GM12878 (cell line): ENCODE measurements around the gene TNFRSF9.
"Not testable (repeated sequence)": the region's sequence is repeated elsewhere in the genome, so short reads cannot be mapped to it uniquely, and the experiment has no call there.

ENCODE experiments used
- ATF2 ChIP-seq: IDR thresholded peaks from 2 replicates; pipeline ENCODE4 v1.6.1; 2012; ENCODE audit warnings: low read length, inconsistent platforms
- CREM ChIP-seq: IDR thresholded peaks from 2 replicates; pipeline ENCODE4 v1.6.1; 2014; ENCODE audit warnings: antibody characterized with exemption, low read depth
- CTCF ChIP-seq, 3 experiments: IDR thresholded peaks in 2 of 3; conservative IDR thresholded peaks in 1 of 3; 2 replicates each; pipeline ENCODE4 v1.5.1; 2011; ENCODE audit warnings: low read depth in 3 of 3, low read length in 3 of 3, mild to moderate bottlenecking in 3 of 3, control low read depth in 2 of 3, moderate library complexity in 2 of 3, inconsistent platforms in 1 of 3, mixed read lengths in 1 of 3; ENCODE audit not compliant: control insufficient read depth in 2 of 3, insufficient read depth in 1 of 3; ENCODE audit errors: extremely low read depth in 1 of 3
- SRF ChIP-seq, 2 experiments: IDR thresholded peaks; 2 replicates each; pipeline ENCODE4 v1.6.1; 2011; ENCODE audit warnings: low read depth in 2 of 2, low read length in 2 of 2, mild to moderate bottlenecking in 1 of 2, moderate library complexity in 1 of 2
- TAF1 ChIP-seq: IDR thresholded peaks from 2 replicates; pipeline ENCODE4 v1.6.1; 2011; ENCODE audit warnings: mild to moderate bottlenecking, low read depth, low read length, borderline replicate concordance

DNA sequence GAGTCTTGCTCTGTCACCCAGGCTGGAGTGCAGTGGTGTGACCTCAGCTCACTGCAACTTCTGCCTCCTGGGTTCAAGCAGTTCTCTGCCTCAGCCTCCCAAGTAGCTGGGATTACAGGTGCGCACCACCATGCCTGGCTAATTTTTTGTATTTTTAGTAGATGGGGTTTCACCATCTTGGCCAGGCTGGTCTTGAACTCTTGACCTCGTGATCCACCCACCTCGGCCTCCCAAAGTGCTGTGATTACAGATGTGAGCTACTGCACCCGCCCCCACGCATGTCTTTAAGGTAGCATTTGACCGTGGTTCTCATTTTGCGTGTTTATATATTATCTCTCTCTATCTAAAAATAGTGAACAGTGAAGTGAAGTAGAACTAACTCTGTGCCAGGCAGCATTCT is 23.2 kb upstream of the TNFRSF9 start:
- not testable (repeated sequence) for TF ChIP-seq CREM; CTCF (IDR thresholded peaks at IDR 0.05 in 2 of 3, conservative IDR thresholded peaks at IDR 0.05 in 1 of 3; ENCODE audit: control insufficient read depth in 2 of 3, extremely low read depth in 1 of 3, insufficient read depth in 1 of 3, low read depth in 3 of 3, low read length in 3 of 3); TAF1; ATF2; SRF (IDR thresholded peaks at IDR 0.05; ENCODE audit: low read depth in 2 of 2, low read length in 2 of 2)
